GM23338 (cell line): ENCODE data around the gene NOLC1. TPM values are rescaled to one million over a fixed set of nuclear protein-coding genes. Genes with fewer than 3 reads are reported as not detected.

Experiments used
- ATAC-seq: fragments of 200-7000 bp; cut with Tn5 transposase; 3 replicates; pipeline ENCODE4 v1.9.1; 2020
- DNase-seq: peaks from one replicate; pipeline ENCODE4 v3.0.0-alpha.2; 2015; ENCODE audit warnings: low spot score
- H2AFZ ChIP-seq: fragments of 200-600 bp; sonication (generic); 2 replicates; pipeline ENCODE4 v1.8.0; 2016; ENCODE audit warnings: antibody characterized with exemption, mild to moderate bottlenecking, moderate library complexity
- H3F3A ChIP-seq: fragments of 200-600 bp; sonication (generic); replicated peaks from 2 replicates; pipeline ENCODE4 v1.8.0; 2017; ENCODE audit warnings: antibody characterized with exemption, mixed run types, low read depth
- H3K27ac ChIP-seq: fragments of 200-600 bp; sonication (generic); 2 replicates; pipeline ENCODE4 v1.6.1; 2016; ENCODE audit warnings: low read depth
- H3K27me3 ChIP-seq: fragments of 200-600 bp; sonication (generic); 2 replicates; pipeline ENCODE4 v1.8.0; 2016; ENCODE audit warnings: mild to moderate bottlenecking, mixed run types, moderate library complexity; ENCODE audit not compliant: insufficient read depth
- H3K36me3 ChIP-seq: fragments of 200-600 bp; sonication (generic); 2 replicates; pipeline ENCODE4 v1.8.0; 2016; ENCODE audit warnings: mild to moderate bottlenecking; ENCODE audit not compliant: insufficient read depth
- H3K4me1 ChIP-seq: fragments of 200-600 bp; sonication (generic); 2 replicates; pipeline ENCODE4 v1.8.0; 2016; ENCODE audit warnings: mild to moderate bottlenecking, moderate library complexity; ENCODE audit not compliant: insufficient read depth
- H3K4me2 ChIP-seq: fragments of 200-600 bp; sonication (generic); 2 replicates; pipeline ENCODE4 v1.7.1; 2017; ENCODE audit warnings: mixed run types
- H3K4me3 ChIP-seq: fragments of 200-600 bp; sonication (generic); 2 replicates; pipeline ENCODE4 v1.6.1; 2016; ENCODE audit warnings: mixed run types
- H3K79me2 ChIP-seq: fragments of 200-600 bp; sonication (generic); replicated peaks from 2 replicates; pipeline ENCODE4 v1.8.0; 2017; ENCODE audit warnings: mild to moderate bottlenecking; ENCODE audit not compliant: insufficient read depth
- H3K9me2 ChIP-seq: fragments of 200-600 bp; sonication (generic); 2 replicates; pipeline ENCODE4 v1.8.0; 2017; ENCODE audit not compliant: insufficient read depth
- H4K20me1 ChIP-seq: fragments of 200-600 bp; sonication (generic); replicated peaks from 2 replicates; pipeline ENCODE4 v1.8.0; 2017; ENCODE audit warnings: mild to moderate bottlenecking; ENCODE audit not compliant: insufficient read depth
- H3K27ac Mint-ChIP-seq: 2 replicates; pipeline ENCODE4 v1.8.0; 2020; ENCODE audit warnings: inconsistent platforms, mild to moderate bottlenecking, moderate library complexity, mixed read lengths
- H3K27me3 Mint-ChIP-seq: 3 replicates; pipeline ENCODE4 v1.8.0; 2022; ENCODE audit warnings: low read depth, mild to moderate bottlenecking, moderate library complexity, mixed read lengths, inconsistent platforms; ENCODE audit not compliant: insufficient read depth, poor library complexity
- H3K36me3 Mint-ChIP-seq: 3 replicates; pipeline ENCODE4 v1.8.0; 2021; ENCODE audit warnings: low read depth, mild to moderate bottlenecking, inconsistent platforms, moderate library complexity, mixed read lengths
- H3K4me1 Mint-ChIP-seq: 3 replicates; pipeline ENCODE4 v1.8.0; 2020; ENCODE audit warnings: mild to moderate bottlenecking, inconsistent platforms, mixed read lengths
- H3K4me3 Mint-ChIP-seq: 3 replicates; pipeline ENCODE4 v1.8.0; 2021; ENCODE audit warnings: moderate library complexity, mild to moderate bottlenecking, inconsistent platforms, mixed read lengths
- H3K9me3 Mint-ChIP-seq: 3 replicates; pipeline ENCODE4 v1.8.0; 2020; ENCODE audit warnings: moderate library complexity, mild to moderate bottlenecking, inconsistent platforms, mixed read lengths
- ETS1 ChIP-seq: IDR thresholded peaks from 2 replicates; pipeline ENCODE4 v1.6.1; 2016; ENCODE audit warnings: antibody characterized with exemption
- EZH2 ChIP-seq: fragments of 200-600 bp; sonication (generic); IDR thresholded peaks from one replicate; pipeline ENCODE4 v1.8.0; 2017; ENCODE audit warnings: antibody characterized with exemption, mild to moderate bottlenecking, low read depth; ENCODE audit not compliant: unreplicated experiment
- NANOG ChIP-seq: IDR thresholded peaks from 2 replicates; pipeline ENCODE4 v1.6.1; 2016; ENCODE audit warnings: antibody characterized with exemption, borderline replicate concordance
- POLR2AphosphoS5 ChIP-seq: IDR thresholded peaks from 2 replicates; pipeline ENCODE4 v1.6.1; 2016; ENCODE audit warnings: antibody characterized with exemption, low read depth
- ZNF462 ChIP-seq: fragments of 250-450 bp; sonication (Bioruptor Pico); IDR thresholded peaks from 2 replicates; pipeline ENCODE4 v1.5.0; 2020; ENCODE audit warnings: mild to moderate bottlenecking, moderate library complexity
- polyA plus RNA-seq: library from polyadenylated mRNA; unstranded; fragments of >200 nt; fragmentation: Nextera tagmentation; extraction: Ambion mirVana; gene quantifications from 2 replicates; pipeline ENCODE4 v1.2.1, GENCODE V29; 2016
- total RNA-seq: library from RNA; depleted of rRNA; stranded (reverse); fragments of >200 nt; shearing (Covaris generic); gene quantifications from 2 replicates; pipeline ENCODE4 v1.2.3, GENCODE V29; 2014

NOLC1 gene
- total and polyA plus RNA-seq, 2 experiments from 2014 or later = 126 to 178 TPM

- no peak for TF ChIP-seq ZNF462 (CRISPR knock-in tag)
- no peak for TF ChIP-seq ETS1
These were observed 329 bp downstream of the NOLC1 start (continued) for GRCh38 chr10:102152545-102152890.

- no peaks in the 10 kb centered on the region for H3K9me3 Mint-ChIP-seq
- peak overlapping the region; percentile 99 for H3K27ac Mint-ChIP-seq
- Histone ChIP-seq H3K4me2 (peak overlapping the region; percentile 91), H4K20me1 (peaks cover 57% of the 10 kb centered on the region), H3K27me3 (no peaks in the 10 kb centered on the region), H3K4me3 (peak overlapping the region; percentile 84), H3K9me2 (no peaks in the 10 kb centered on the region), H3K4me1 (peaks cover 14% of the 10 kb centered on the region), H3K27ac (peak overlapping the region; percentile 92), H2AFZ (no peak overlapping the region), H3F3A (peaks cover 49% of the 10 kb centered on the region), H3K79me2 (peaks cover 59% of the 10 kb centered on the region), H3K36me3 (peaks cover 50% of the 10 kb centered on the region)
- peaks cover 92% of the 10 kb centered on the region for H3K36me3 Mint-ChIP-seq
- DNase-seq = peak; percentile 51
- peak overlapping the region; percentile 96 for H3K4me3 Mint-ChIP-seq
- ATAC-seq = no peak
- H3K27me3 Mint-ChIP-seq = peaks cover 14% of the 10 kb centered on the region
- peaks cover 22% of the 10 kb centered on the region for H3K4me1 Mint-ChIP-seq
- TF ChIP-seq POLR2AphosphoS5 = no peak
- no peak for TF ChIP-seq EZH2
- no peak for TF ChIP-seq ETS1
- no peak for TF ChIP-seq ZNF462 (CRISPR knock-in tag)
- TF ChIP-seq NANOG = no peak
These were observed 968 bp downstream of the NOLC1 start for GRCh38 chr10:102153093-102153620.
